Testis (tissue), 3 donors: ENCODE results near the gene ERG28. TPM values are rescaled to one million over a fixed set of nuclear protein-coding genes. Genes with fewer than 3 reads are reported as not detected.

Experiments
- DNase-seq: peaks from one replicate; pipeline ENCODE4 v3.0.0-alpha.2; 2019
- H3K27ac ChIP-seq, 2 donors: fragments of 200-600 bp; sonication (generic); one replicate each; pipeline ENCODE4 v1.5.1; 2019
- H3K27me3 ChIP-seq: fragments of 200-600 bp; sonication (generic); one replicate; pipeline ENCODE4 v1.5.1; 2019
- H3K36me3 ChIP-seq: fragments of 200-600 bp; sonication (generic); one replicate; pipeline ENCODE4 v1.5.1; 2017; ENCODE audit warnings: low read depth; ENCODE audit errors: missing control alignments
- H3K4me1 ChIP-seq: fragments of 200-600 bp; sonication (generic); one replicate; pipeline ENCODE4 v1.5.1; 2019
- H3K4me3 ChIP-seq, 2 donors: fragments of 200-600 bp; sonication (generic); one replicate each; pipeline ENCODE4 v1.5.1; 2017 to 2019
- H3K9me3 ChIP-seq: fragments of 200-600 bp; sonication (generic); one replicate; pipeline ENCODE4 v1.5.1; 2017
- CTCF ChIP-seq, 3 experiments: fragments of 450-650 bp in 2 of 3; fragments of 200-600 bp in 1 of 3; sonication (generic) in 1 of 3; IDR thresholded peaks; one replicate each; pipeline ENCODE4 v1.5.1; 2016 to 2019; ENCODE audit warnings: antibody characterized with exemption in 3 of 3, mild to moderate bottlenecking in 2 of 3, moderate library complexity in 1 of 3
- POLR2A ChIP-seq: fragments of 450-650 bp; IDR thresholded peaks from one replicate; pipeline ENCODE4 v1.6.1; 2017; ENCODE audit warnings: antibody characterized with exemption, mild to moderate bottlenecking, moderate library complexity
- WGBS, 2 donors: methylation state at CpG; one replicate each; pipeline ENCODE4 v1.1.5; 2018; 5-methylcytosine and 5-hydroxymethylcytosine counted together
- intact Hi-C: fragments of 100-400 bp; cut with DNase I; formaldehyde crosslinking; loops from one replicate; pipeline ENCODE4 v1.15.1; 2023; ENCODE audit warnings: low total_unique reads
- polyA plus RNA-seq: library from polyadenylated mRNA; stranded (reverse); fragments of 350-450 nt; fragmentation: Illumina TruSeq; extraction: RNeasy Lipid Tissue Mini Kit (QIAGEN cat#74804); gene quantifications from one replicate; pipeline ENCODE4 v1.2.3, GENCODE V29; 2014; ENCODE audit warnings: low read depth, low replicate concordance; ENCODE audit not compliant: insufficient read depth
- total RNA-seq, 2 donors: library from RNA; depleted of rRNA; stranded (reverse); fragments of >200 nt; gene quantifications; one replicate each; pipeline ENCODE4 v1.2.3, GENCODE V29; 2016

Gene ERG28
- total and polyA plus RNA-seq, 3 donors from 2014 or later, result 60.0 to 103 (median 64.4) TPM

DNA sequence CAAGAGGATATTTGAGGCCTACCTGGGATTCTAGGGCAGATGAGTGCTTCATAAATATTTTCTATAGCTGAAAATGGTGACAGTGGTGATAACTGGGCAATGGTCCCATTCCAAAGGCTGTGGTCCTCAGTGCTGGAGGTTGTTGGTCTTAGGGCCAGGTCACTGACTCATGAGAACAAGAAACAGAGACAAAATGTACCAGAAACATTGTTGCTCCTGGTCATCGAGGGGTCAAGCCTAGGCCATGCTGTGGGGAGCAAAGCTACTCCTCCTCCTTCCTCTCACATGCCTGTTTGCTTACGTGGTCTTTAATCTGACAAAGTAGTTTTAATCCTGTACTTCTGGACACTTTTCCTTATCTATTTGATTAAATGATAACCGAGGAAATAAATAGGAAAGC is 33.8 kb downstream of the ERG28 start:
- no peaks in the 10 kb centered on the region for H3K27me3 ChIP-seq
- peak; percentile 84 for DNase-seq
- H3K4me1 ChIP-seq, result peaks cover 33% of the 10 kb centered on the region
- no peaks in the 10 kb centered on the region for H3K9me3 ChIP-seq
- no peaks in the 10 kb centered on the region for H3K36me3 ChIP-seq
- no peak overlapping the region for H3K4me3 ChIP-seq
- intact Hi-C loops, result no loop called here
- peak overlapping the region; percentile 43 to 77 for H3K27ac ChIP-seq
- WGBS, 2 donors, result 46 to 68% methylated on average over 3 of the region's 3 CpGs
- TF ChIP-seq CTCF (IDR thresholded peaks at IDR 0.05) (no peak), POLR2A (no peak)

- H3K4me1 ChIP-seq, result peaks cover 28% of the 10 kb centered on the region
- H3K36me3 ChIP-seq, result no peaks in the 10 kb centered on the region
- no peak overlapping the region for H3K4me3 ChIP-seq
- TF ChIP-seq CTCF (IDR thresholded peaks at IDR 0.05) (no peak), POLR2A (no peak)
- no peaks in the 10 kb centered on the region for H3K27me3 ChIP-seq
- DNase-seq, result no peak
- intact Hi-C loops, result no loop called here
- H3K9me3 ChIP-seq, result no peaks in the 10 kb centered on the region
- peak overlapping the region; percentile 43 to 77 for H3K27ac ChIP-seq
- 47 to 73% methylated on average over 3 of the region's 3 CpGs for WGBS, 2 donors
Measured at GRCh38 chr14:75626396-75626795, 34.3 kb downstream of the ERG28 start.

DNA sequence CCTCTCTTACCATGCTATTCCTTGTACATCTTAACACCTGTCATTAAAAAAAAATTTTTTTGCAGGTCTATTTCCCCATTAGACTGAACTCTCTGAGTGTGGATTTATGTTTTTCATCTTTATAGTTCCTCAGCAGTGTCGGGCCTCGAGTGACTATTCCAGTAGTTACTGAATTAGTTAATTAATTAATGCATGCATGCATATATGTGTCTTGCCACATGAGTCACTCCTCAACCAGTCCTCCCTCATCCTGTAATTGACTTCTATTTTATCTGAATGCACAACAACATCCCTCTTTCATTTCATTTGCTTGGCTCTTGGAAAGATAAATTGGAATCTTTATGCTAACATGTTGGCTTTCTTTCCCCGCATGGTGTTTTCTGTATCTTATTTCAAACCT is 35.6 kb downstream of the ERG28 start:
- Histone ChIP-seq H3K9me3 (no peaks in the 10 kb centered on the region), H3K4me3 (no peak overlapping the region), H3K27me3 (no peaks in the 10 kb centered on the region), H3K36me3 (no peaks in the 10 kb centered on the region), H3K4me1 (peaks cover 24% of the 10 kb centered on the region), H3K27ac (no peak overlapping the region)
- 75 to 95% methylated on average over 3 of the region's 3 CpGs for WGBS, 2 donors
- intact Hi-C loops, result no loop called here
- DNase-seq, result no peak
- TF ChIP-seq CTCF (IDR thresholded peaks at IDR 0.05) (no peak), POLR2A (no peak)

GRCh38 chr14:75619548-75619947 is 41.1 kb downstream of the ERG28 start:
- peak overlapping the region; percentile 40 to 58 for H3K27ac ChIP-seq
- no peaks in the 10 kb centered on the region for H3K27me3 ChIP-seq
- no peak overlapping the region for H3K4me3 ChIP-seq
- H3K9me3 ChIP-seq, result no peaks in the 10 kb centered on the region
- TF ChIP-seq CTCF (IDR thresholded peaks at IDR 0.05) (no peak), POLR2A (no peak)
- intact Hi-C loops, result no loop called here
- no peaks in the 10 kb centered on the region for H3K36me3 ChIP-seq
- peaks cover 13% of the 10 kb centered on the region for H3K4me1 ChIP-seq
- no peak for DNase-seq
- WGBS, 2 donors, result 70 to 86% methylated on average over 1 of the region's 1 CpG

DNA sequence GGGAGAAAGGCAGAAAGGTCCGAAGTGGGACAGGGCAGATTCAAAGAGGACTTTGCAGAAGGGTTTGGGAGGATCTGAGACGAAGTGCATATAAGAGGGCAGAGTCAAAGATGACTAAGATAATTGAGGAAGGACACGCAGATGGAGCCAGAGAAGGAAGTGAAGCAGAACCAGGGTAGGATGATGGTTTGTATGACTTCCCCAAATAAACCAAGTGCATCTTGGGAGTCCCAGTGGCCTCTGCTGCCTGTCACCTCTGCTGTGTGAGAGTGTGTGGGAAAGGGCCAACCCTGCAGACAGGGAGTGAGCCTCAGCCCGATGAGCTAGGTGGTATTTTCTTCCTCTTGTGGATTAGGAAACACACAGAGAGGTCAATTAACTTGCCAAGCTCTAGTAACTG is 45.5 kb downstream of the ERG28 start:
- Histone ChIP-seq H3K27me3 (no peaks in the 10 kb centered on the region), H3K9me3 (no peaks in the 10 kb centered on the region), H3K36me3 (no peaks in the 10 kb centered on the region), H3K4me3 (no peak overlapping the region), H3K4me1 (peaks cover 30% of the 10 kb centered on the region), H3K27ac (no peak overlapping the region)
- no peak for TF ChIP-seq POLR2A
- TF ChIP-seq CTCF (IDR thresholded peaks at IDR 0.05), result no peak
- 80 to 87% methylated on average over 4 of the region's 4 CpGs for WGBS, 2 donors
- no peak for DNase-seq
- intact Hi-C loops, result no loop called here
